GM18519 (cell line): ENCODE data around the gene APBA3.
A peak's percentile ranks its signal among the peaks of the same experiment; 100 is the strongest.
"Not testable (repeated sequence)": the region's sequence is repeated elsewhere in the genome, so short reads cannot be mapped to it uniquely, and the experiment has no call there.

ENCODE experiments used
- ATAC-seq: cut with Tn5 transposase; IDR thresholded peaks from one replicate; pipeline ENCODE4 v1.9.1; 2021; ENCODE audit warnings: mild to moderate bottlenecking, moderate library complexity; ENCODE audit not compliant: unreplicated experiment, low FRiP score

The APBA3 gene

DNA sequence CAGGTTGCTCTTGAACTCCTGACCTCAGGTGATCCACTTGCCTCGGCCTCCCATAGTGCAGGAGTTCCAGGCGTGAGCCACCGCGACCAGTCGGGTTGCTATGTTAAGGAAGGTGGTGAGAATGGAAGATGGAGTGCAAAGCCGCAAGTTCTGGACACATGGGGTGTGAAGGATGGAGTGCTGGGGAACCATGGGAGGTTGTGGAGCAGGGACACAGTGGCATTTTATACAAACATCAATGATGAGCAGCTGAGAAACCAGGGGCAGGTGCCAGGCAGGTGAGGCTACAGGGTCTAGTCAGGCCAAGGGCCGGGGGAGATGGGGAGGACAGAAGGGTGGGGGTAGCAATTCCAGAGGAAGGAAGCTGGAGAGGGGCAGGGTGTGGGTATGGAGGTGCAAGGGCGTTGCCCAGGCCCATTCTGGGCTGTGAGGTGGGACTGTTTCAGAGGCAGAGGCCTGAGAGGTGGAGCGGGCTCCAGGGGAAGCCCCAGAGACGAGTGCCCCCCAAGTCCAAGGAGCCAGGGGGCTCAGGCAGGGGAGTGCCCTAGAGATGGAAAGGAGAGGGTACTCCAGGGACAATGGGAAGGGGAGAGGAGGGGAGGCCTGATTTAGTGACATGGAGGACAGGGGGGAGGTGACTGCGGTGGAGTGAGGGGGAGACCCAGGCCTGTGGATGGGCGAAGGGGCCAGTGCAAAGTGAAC lies 12.5 kb upstream of the APBA3 start:
- no peak for ATAC-seq

DNA sequence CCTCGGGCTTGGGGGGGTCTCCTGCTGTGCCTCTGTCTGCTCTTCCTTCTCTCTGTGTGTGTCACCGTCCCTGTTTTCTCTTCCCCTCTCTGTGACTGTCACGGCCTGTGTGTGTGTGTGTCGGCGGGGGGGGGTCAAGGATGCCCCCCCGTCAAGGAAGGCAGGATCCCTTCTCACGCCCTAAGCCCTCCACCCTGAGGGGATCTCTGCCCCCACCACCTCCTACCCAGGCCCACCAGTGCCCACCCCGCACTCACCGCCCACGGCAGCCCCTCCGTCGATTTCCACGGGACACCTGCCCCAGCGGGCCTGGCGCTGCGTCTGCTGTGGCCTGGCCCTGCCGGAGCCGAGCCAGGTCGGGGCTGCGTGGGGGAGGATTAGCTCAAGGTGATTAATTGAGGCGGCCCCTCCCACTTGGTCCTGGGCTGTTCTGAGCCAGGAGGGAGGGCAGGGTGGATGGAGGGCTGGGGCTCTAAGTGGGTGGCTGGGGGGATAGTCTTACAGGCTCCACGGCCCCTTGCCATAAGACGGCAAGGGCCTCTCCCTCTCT lies 10.5 kb upstream of the APBA3 start, which contains the start of gene RAX2:
Gene RAX2, minus strand, starts transcription at position 323 of the 550 bp plus-strand sequence. CDS start 486 bp downstream, outside the sequence.
- ATAC-seq: no peak

DNA sequence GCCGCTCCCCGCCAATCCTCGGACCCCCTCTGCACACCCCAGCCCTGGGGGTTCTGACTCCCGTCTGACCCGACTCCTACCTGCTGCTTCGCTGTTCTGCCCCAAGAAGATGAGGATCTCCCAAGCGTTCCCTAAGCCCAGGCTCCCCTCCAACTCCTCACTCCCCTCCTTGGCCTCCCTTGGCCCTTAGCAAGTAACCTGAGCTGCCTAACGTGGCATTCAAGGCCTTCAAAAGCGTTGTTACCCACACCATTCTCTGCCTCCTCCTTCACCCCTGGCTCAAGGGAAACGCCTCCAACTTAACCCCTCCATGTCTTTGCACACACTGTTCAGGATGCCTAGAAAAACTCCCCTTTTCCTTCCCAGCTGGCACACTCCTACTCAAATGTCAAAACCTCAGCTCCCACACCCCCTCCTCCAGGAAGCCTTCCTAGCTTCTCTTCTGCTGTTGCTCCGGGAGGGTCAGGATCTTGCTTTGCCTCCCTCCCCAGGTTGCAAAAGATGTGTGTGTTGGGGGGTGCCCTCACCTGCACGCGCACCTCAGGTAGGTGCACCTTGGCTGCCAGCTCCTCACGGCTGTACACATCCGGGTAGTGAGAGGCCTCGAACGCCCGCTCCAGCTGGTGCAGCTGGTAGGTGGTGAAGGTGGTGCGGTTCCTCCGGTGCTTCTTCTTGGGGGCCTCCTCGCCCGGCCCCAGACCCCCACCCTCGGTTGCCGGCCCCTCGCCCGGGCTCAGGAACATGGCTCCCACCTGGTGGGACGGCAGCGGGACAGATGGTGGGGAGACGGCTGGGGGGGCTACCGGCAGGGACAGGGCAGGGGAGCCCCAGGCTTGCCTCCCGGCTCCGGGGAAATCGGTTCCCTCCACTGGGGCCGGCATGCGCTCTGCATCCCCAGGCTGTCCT lies 9.8 kb upstream of the APBA3 start:
- ATAC-seq: no peak

DNA sequence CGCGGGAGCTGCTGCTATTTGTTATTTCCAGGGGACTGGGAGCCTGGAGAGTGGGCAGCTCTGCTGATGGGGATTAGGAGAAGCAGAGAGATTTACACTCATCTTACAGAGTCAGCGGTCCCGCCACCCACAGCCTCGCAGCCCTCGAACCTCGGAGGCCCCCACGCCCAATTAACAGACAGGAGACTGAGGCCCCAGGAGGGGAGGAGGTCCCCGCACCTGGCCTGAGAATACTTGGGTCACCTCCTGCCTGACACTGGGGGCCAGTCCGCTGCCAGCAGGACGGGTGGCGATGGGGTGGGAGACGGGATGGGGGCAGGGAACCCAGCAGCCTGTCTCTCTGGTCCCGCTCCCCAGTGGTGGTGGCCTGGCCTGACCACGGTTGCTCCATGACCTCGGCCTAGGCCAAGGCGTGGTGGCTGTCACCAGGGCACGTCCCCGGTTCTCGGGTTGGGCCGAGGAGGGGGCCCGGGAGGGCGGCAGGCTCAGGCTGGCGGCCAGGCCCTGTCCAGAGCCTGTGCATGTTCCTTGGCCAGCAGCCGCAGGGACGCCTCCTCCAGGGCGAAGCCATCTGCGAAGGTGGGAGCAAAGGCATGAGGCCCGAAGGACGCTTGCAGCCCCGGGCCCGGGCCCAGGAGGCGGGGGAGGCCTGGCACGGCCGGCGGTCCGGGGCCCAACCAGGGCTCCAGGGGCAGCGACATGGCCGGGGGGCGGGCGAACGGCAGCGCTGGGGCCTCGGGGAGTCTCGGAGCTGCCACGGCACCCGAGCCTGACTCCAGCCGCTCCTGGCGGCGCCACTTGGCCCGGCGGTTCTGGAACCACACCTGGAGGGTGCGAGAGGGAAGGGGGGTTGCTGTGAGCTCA lies 8.9 kb upstream of the APBA3 start:
- no peak for ATAC-seq

DNA sequence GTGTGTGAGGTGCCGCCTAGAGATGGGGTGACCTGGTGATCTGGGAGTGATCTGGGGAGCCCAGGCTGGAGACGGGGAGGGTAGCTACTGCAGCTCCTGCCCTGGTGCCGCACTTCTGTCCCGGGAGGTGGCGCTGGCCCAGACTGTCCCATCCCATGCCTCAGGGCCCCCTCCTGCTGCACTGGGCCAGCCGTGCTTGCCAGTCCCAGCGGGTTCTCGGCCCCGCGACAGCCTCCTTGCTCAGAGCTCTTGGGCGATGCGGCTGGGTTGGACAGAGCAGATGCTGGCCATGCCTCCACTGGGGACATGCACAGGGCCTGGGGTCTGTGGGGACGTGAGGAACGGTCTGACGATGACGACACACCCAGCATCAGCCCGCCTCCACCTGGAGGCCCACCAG lies 8.0 kb upstream of the APBA3 start:
- ATAC-seq: no peak

DNA sequence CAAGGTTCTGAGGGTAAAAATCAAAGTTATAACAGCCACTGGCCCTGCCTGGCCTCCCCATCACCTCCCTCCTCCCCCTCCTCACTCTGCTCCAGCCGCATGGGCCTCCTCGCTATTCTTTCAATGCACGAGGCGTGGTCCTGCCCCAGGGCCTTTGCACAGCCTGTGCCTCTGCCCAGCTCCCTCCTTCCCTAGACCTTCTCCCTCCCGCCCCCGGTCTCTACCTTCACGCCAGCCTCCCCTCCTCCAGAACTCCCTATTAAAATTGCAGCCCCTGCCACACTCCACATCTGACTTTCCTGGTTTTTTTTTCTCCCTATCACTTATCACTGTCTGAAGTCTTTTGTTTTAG lies 7.2 kb upstream of the APBA3 start:
- no peak for ATAC-seq

DNA sequence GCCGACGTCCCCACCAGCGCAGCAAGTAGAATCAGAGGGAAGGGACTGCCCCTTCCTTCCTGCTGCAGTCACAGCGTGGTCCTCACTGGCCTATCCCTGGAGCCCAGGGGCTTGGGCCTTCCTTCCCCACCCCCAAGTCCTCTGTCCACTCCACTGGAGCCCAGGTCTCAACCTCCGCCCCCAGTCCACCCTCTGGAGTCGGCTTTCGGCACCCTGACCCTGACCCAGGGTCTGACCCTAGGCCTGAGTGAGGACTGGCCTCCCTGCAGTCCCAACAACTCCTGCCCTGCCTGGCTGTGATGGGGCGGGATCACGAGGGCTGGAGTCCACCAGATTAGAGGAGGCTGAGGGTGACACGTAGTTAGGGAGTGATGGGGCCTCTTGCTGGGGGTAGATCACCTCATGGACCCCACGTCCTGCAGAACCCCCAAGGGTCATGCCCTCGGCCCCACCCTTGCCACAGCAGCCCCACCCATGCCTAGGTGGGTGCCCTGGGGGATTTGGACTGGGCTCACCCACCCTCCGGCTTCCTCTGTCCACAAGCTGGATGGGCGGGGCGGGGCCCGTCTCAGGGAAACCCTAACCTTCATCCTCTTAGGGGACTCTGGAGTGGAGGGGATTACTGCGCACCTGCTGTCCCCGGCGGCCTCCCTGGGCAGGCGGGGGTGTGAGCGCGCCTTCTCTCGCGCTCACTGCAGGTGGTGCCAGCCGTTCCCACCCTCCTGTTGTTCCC lies 6.7 kb upstream of the APBA3 start:
- no peak for ATAC-seq

DNA sequence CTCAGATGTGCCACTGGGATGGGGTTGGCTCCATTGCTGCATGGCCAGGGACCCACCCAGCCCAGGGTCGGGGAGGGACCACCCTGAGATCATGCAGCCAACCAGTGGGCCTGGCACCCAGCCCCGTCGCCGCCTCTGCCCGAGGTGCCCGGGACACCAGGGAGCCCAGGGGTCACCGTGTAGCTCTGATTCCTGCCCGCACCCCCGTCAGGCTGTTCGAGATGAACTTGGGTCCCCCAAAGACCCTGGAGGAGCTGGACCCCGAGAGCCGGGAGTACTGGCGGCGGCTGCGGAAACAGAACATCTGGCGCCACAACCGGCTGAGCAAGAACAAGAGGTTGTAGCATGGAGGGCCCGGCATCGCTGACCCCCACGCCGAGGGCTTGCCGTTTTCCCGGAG lies 5.6 kb upstream of the APBA3 start:
- ATAC-seq: no peak

DNA sequence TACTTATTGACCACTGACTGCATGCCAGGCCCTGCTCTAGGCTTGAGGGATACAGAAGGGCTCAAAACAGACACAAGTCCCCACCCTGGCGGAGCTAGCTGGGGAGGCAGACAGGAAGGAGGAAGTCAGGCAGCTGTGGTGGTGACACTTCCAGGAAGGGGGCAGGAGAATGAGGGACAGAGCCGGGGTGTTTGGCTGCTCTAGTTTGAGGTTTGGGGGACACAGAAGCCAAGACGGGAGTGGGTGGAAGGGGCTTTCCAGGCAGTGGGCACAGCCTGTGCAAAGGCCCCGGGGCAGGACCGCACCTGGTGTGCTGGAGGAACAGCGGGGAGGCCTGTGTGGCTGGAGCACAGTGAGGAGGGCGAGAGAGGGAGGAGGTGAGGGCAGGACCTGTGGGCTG lies 5.0 kb upstream of the APBA3 start:
- no peak for ATAC-seq

DNA sequence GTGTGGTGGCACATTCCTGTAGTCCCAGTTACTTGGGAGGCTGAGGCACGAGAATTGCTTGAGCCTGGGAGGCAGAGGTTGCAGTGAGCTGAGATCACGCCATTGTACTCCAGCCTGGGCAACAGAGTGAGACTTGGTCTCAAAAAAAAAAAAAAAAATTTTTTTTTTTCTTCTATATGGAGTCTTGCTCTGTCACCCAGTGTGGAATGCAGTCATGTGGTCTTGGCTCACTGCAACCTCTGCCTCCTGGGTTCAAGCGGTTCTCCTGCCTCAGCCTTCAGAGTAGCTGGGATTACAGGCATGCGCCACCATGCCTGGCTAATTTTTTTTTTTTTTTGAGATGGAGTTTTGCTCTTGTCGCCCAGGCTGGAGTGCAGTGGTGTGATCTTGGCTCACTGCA lies 4.3 kb upstream of the APBA3 start:
- not testable (repeated sequence) for ATAC-seq

DNA sequence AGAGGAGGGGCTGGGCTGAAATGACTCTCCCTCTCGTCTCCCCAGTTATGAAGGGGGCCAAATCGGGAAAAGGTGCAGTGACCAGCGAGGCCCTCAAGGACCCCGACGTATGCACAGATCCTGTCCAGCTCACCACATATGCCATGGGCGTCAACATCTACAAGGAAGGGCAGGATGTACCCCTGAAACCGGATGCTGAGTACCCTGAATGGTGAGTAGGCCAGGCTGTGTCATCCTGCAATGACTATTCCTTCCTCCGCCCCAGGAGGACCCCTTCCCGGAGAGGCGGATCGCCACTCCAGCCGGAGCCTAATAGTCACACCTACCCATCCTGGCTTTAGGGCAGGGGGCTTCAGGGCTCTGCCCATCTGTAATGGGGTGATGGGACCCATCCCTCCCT lies 3.6 kb upstream of the APBA3 start:
- no peak for ATAC-seq

DNA sequence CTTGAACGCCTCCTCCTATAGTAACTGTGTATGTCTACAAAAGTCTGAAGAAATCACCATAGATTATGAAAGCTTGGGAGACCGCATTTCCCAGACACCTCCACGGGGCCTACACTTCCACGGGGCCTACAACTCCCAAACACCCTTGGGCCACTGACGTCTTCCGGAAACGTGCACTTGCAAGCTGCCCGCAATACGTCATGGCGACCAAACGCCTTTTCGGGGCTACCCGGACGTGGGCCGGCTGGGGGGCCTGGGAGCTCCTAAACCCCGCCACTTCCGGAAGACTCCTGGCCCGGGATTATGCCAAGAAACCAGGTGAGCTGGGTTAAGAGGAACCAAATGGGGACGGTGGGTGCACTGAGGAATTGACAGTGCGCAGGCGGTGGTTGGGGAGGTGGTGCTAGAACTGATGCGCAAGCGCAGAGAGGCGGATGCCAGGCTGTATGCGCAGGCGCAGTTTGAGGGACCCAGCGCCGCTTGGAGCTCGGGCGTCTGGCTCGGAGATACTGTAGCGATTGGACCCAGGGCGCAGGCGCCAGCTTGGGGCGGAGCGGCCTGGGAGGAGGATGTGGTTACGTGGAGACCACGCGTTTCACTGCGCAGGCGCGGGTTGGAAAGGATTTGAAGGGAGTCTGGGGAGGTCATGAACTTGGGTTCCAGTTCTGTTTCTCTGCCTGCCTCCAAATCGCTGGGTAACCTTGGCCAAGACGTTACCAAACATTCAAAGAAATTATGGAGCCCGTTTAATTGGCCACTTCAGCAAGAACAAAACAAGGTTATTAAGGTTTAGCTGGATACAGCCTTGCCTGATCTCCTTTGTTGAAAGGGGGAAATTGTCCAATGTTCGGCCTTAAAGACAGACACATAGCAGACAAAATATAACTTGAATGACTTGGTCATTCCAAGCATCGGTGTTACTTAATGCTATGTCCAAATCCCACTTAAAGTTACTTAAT lies 1.3 kb upstream of the APBA3 start, which contains the start of gene MRPL54:
Gene MRPL54, plus strand, starts transcription at position 182 of the 959 bp plus-strand sequence. Its CDS starts 19 bp downstream, at position 201.
- ATAC-seq: peak; percentile 57

DNA sequence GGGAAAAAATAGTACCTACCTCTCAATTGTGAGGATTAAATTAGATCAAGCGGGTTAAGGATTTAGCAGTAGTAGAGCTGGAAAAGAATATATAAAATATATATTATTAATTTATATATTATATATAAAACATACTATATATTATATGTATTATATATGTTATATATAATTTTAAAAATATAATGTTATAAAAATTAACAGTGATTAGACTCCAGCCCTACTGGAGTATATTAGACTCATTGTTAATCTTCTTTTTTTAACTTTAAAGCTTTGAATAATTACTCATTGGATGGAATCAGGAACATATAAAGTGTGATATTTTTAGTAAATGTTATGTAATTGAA lies 610 bp upstream of the APBA3 start:
- no peak for ATAC-seq

DNA sequence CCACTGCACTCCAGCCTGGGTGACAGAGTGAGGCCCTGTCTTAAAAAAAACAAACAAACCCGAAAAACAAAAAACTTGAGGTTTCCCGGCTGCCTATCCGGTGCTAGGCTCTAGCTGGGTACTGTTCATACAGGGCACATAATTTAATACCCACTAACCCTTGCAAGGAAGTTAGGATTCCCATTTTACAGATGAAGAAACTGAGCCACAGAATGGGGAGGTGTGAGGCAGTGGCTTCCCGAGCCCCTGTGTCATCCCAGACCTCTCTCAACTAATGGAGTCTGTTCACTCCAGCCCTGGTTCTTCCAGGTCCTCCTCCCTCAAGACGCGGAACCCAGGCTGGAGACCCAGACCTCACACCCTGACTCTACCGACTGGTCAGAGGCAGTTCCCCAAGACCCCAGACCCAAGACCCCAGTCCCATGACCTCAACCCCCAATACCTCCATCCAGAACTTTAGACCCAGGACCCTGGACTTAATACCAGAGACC lies 576 bp downstream of the APBA3 start:
- ATAC-seq: no peak

DNA sequence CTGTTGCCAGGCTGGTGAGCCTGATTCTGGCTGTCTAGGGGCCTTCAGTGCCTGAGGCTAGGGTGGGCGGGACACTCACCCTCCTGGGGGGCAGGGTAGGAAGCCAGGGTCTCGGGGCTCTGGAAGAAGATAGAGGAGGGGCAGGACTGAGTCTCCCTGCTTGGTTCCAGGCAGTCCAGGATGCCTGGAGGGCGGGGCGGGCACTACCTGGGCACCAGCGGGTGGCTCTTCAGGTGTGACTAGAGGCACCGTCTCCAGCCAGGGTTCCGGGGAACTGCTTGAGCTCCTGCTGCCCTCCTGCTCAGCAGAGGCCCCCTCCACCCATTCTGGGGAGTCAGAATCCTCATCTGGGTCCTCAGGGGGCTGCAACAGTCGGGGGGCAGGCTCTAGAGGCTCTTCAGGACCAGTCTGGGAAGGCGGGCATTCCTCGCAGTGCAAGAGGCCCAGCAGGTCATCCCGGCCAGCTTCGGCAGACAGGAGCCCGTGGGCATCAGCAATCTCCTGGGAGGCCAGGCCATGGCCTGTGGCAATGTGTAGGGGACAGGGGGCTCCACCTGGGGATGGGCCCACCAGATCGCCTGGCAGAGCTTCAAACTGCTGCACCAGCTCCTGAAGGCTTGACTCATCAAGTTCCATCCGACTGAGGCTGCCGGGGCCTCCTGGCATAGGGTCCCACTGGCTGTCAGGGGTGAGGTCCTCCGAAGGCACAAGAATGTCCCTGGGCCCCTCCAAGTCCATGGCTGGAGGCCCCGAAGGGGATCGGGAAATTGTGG lies 1.8 kb downstream of the APBA3 start:
- no peak for ATAC-seq

DNA sequence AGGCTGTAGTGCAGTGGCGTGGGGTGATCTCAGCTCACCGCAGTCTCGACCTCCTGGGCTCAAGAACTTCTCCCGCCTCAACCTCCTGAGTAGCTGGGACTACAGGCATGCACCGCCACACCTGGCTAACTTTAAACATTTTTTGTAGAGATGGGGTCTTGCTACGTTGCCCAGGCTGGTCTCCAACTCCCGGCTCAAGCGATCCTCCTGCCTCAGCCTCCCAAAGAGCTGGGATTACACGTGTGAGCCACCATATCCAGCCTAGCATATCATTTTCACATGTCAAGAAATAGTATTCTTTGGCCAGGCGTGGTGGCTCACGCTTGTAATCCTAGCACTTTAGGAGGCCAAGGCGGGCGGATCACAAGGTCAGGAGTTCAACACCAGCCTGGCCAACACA lies 3.2 kb downstream of the APBA3 start:
- not testable (repeated sequence) for ATAC-seq

DNA sequence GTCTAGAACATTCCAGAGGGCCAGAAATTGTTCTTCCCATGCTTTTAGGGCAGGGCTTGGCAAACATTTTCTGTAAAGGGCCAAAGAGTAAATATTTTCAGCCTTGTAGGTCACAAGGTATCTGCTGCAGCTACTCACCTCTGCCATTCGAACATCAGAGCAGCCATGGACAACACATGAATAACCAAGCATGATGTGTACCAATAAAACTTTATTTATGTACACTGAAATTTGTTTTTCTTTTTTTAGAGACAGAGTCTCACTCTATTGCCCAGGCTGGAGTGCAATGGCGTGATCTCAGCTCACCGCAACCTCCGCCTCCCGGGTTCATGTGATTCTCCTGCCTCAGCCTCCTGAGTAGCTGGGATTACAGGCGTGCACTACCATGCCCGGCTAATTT lies 3.8 kb downstream of the APBA3 start:
- not testable (repeated sequence) for ATAC-seq
